Mesenteric fat pad (tissue), 1 donor: ENCODE data around the gene CABLES2. TPM values are rescaled to one million over a fixed set of nuclear protein-coding genes. Genes with fewer than 3 reads are reported as not detected.
"Not testable (repeated sequence)": the region's sequence is repeated elsewhere in the genome, so short reads cannot be mapped to it uniquely, and the experiment has no call there.

Experiments used
- DNase-seq: peaks from one replicate; pipeline ENCODE4 v3.0.0-alpha.2; 2020; ENCODE audit warnings: low spot score
- total RNA-seq: library from RNA; stranded (reverse); fragmentation: NEBNext Ultra II Directional; extraction: Animal tissue kit (Norgen Biotek cat#: 25700); gene quantifications from one replicate; pipeline ENCODE4 v1.2.1, GENCODE V29; 2021
- donor health status: DM: yes; HTN: yes; CAD: no.

CABLES2 gene
- total RNA-seq, 1 donor from 2014 or later: 2.3 TPM

- DNase-seq: no peak
These were observed 16.5 kb downstream of the CABLES2 start for GRCh38 chr20:62390317-62391164.

- DNase-seq: no peak
These were observed 17.4 kb downstream of the CABLES2 start for GRCh38 chr20:62389601-62390087.

DNA sequence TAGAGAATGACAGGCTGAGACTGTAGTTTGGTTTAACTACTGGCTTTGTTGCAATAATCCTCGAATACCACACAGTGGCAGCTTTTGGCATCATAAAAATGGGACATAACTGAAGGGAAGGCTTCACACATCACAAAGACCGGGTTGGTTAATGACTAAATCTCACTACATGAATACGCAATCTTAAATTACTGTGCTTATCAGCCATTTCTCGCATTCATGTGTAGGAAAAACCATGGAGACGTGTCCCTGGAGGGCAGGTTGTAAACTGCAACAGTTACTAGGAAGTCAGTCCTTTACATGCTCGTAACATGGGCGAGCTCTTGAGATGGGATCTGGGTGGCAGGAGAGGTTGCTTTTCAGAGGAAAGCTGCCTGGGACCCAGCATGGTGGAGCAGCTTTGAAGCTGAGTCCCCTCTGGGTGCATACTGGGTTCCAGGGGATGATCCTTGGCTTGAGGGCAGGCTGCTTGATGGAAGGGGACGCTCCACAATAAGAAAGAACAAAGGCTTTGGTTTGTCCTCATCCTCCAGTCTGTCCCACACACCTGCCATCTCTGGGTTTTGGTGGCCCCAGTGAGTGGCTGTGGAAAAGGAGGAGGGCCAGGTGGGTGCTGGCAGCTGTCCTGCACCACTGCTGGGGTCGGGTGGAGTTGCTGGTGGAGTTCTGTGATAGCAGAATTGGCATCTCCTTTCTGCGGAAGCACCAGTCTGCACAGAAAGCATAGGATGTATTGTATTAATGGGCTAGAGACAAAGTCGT lies 18.1 kb downstream of the CABLES2 start:
- no peak for DNase-seq

DNA sequence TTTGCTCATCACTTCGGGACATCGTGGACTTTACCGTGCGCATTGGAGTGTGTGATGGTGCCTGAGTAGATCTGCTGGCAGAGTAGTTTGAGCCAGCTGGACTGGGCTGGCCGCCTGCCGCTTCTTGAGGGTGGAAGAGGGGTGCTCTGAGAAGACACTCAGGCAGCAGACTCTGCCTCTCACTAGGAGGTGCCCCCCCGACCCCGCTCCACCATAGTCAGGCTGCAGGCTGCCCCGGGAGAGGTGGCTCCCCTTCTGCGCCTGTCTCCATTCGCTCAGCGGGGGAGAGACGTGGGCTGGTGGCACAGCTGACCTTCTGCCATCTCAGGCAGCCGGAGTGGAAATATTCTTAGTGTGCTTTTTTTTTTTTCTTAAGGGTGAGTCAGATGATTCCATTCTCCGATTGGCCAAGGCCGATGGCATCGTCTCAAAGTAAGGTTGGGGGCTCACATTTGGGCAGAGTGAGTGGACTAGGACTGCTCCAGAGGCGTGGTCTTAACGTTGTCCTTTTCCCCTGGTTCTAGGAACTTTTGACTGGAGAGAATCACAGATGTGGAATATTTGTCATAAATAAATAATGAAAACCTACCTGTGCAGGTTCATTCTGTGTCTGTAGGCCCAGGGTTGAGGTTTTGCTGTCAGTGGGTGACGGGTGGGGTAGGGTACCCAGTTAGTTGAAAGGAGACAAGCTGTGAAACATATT lies 19.0 kb downstream of the CABLES2 start:
- no peak for DNase-seq

DNA sequence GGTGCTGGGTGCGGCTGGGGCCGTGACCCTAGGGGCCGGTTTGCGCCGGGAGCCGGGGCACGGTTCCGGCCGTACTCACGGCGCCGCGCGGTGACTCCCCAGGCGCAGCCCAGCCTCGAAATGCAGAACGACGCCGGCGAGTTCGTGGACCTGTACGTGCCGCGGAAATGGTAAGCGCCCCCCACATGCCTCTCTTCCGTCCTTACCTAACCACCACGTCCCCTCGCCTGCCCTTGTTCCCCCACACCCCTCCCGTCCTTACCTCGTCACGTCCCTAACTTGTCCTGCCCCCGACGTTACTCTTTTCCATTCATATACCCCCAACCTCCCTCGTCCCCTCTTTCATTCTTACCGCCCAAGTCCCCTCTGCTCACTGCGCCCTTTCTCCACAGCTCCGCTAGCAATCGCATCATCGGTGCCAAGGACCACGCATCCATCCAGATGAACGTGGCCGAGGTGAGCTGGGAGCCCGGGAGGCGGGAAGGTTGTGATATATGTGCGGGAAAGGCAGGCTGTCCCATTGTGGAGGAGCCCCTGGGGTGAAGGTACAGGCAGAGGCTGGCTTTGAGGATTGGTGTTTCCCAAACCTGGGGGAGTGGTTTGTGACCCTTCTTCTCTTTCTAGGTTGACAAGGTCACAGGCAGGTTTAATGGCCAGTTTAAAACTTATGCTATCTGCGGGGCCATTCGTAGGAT lies 19.7 kb downstream of the CABLES2 start:
- no peak for DNase-seq

GRCh38 chr20:62386383-62387218 lies 20.5 kb downstream of the CABLES2 start, which contains the start of gene RPS21:
TSS of gene RPS21 (plus strand) at chr20:62387103. CDS start at chr20:62387339, 236 bp downstream.
- DNase-seq: peak; percentile 98

GRCh38 chr20:62382306-62383198 lies 24.5 kb downstream of the CABLES2 start:
- DNase-seq: no peak

GRCh38 chr20:62381842-62382241 lies 25.2 kb downstream of the CABLES2 start:
- DNase-seq: no peak

GRCh38 chr20:62381202-62381797 lies 25.8 kb downstream of the CABLES2 start:
- no peak for DNase-seq

DNA sequence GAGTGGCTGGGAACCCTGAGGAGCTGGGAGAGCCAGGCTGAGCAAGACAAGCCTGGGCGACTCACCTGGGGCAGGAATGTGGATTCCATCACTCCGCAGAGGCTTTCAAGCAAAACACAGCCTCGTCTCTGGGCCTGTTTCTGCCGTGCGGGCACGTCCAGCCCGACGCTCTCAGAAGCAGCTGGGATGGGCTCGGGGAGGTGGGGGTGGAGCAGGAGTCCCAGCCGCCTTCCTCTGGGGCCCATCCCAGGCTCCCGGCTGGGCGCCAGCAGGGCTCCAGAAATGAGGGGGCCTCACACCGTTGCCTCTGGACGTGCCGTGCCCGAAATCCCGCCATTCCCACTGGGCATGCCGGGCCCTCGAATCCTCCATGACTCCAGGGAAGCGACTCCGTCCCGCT lies 28.9 kb downstream of the CABLES2 start:
- no peak for DNase-seq

DNA sequence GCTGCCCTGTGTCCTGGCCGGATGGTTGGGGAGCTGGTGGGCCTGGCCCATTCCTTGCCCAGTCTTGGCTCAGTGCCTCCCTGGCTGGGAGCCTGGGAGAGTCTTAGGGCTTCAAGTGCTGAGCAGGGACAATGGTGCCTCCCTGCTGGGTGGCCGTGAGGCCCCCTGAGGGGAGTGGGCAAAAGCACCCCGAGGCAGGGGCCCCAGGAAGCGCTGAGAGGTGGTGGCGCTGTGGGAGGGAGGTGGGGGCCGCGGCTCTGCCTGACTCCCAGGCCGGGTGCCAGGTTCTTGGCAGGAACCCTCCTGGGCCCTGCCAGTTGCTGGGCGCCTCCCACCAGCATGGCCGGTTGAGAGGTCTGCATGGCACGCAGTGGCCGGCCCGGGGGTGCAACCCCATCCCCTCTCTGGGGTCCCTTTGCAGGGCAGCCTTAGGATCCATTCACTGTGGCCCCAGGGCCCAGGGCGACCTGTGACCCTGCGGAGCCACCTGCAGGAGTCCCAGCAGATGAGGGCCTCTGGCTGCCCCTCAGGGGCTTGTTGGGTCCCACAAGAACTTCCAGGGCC lies 29.4 kb downstream of the CABLES2 start:
- no peak for DNase-seq

DNA sequence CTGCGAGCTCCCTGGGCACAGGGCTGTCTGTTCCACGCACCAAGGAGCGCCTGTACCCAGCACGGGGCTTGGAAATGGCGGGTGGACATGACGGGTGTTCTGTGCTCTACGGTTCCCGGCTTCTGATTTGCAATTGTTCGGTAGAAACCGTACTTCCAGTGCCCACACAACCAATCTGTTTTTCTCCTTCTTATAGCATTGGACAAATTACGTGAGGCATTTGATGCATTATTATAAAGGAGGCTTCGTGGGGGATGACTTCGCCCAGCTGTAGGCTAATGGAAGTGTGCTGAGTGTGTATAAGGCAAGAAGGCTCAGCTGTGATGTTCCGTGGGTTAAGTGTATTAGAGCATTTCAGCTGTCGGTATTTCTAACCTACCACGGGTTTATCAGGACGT lies 30.0 kb downstream of the CABLES2 start:
- no peak for DNase-seq

DNA sequence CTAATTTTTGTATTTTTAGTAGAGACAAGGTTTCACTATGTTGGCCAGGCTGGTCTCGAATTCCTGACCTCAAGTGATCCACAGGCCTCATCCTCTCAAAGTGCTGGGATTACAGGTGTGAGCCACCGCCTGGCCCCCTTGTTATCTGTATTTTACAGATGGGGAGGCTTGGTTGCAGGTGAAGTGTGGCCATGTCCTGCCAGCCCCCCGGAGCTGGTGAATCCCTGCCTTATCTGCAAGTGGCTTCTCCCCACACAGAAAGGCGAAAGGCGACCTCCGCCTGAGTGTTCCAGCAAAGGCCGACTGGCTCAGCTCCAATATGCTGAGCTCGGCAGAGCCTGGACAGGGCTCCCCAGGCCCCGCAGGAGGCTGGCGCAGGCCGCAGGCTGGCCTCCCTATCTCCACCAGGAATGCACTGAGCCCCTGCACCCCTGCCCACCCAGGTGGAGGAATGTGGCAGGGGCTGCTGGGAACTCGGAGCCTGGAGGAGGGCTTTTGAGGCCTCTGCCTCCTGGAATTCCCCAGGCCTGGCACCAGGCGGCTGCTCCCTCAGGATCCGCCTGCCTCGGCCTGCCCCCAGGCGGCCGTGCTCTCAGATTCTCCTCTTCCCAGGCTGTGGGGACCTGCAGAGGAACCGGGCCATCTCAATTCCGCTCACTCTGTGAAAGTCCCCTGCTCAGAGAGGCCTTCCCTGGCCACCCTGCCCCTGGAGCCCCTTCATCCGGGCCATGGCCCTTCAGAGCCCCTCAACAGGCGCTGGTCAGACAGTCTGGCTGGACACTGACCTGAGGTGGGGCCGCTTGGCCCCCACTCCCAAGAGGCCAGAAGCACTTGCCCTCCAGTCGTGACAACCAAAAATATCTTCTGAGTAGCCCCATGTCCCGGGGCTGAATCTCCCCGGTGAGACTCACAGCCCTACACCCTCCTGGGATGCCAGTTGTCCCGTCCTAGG lies 30.7 kb downstream of the CABLES2 start:
- no peak for DNase-seq

DNA sequence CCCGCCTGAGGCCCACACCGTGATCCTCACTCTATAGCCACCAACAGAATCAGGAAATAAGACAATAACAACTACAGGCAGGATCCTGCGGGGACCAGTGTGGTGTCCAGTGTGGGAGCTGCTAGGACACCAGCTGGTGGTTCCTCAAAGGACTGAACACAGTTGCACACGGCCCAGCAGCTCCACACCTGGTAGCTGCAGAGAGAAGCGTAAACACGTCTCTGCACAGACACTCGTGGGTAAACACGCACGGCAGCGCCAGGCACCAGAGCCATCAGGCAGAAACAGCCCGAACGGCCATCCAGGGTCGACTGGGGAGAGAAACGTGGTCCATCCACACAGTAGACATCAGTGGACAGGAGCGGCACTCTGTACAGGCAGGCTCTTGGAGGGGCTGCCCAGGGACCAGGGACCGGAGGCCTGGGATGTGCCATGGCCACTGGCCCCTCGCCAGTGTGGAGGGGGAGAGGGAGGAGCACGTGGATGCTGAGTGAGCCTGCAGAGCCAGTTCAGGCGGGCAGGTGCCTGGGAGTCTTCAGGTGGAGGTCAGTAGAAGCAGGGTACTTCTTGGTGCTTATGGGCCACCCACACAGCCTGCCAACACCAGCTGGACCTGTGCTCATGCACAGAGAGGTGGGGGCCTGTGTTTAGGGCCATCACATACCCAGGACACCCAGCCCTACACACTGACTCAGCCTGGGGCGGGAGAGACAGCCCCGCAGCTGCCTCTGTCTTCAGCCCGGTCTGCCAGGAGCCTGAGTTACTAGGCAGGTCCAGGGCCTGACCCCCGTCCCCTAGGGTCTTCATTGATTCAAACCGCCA lies 32.5 kb downstream of the CABLES2 start:
- DNase-seq: no peak

DNA sequence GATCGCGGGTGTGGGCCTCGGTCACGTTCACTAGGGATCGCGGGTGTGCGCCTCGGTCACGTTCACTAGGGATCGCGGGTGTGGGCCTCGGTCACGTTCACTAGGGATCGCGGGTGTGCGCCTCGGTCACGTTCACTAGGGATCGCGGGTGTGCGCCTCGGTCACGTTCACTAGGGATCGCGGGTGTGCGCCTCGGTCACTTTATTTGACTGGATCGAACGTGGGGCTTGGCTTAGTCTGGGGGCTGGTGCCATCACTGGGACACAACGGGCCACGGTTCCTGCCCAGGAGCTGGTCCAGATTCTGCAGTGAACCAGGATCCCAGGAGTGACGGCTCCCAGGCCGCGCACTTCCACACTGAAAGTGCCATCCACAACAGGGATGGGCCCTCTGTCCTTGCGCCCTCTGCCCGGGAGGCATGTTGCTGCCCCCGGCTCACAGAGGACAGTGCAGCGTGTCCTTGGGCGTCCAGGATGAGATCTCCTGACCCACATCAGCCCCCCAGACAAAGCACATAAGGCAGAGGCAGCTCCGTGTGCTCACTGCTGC lies 33.4 kb downstream of the CABLES2 start:
- DNase-seq: not testable (repeated sequence)
